ENCODE measurements around the gene ANLN.

DNA sequence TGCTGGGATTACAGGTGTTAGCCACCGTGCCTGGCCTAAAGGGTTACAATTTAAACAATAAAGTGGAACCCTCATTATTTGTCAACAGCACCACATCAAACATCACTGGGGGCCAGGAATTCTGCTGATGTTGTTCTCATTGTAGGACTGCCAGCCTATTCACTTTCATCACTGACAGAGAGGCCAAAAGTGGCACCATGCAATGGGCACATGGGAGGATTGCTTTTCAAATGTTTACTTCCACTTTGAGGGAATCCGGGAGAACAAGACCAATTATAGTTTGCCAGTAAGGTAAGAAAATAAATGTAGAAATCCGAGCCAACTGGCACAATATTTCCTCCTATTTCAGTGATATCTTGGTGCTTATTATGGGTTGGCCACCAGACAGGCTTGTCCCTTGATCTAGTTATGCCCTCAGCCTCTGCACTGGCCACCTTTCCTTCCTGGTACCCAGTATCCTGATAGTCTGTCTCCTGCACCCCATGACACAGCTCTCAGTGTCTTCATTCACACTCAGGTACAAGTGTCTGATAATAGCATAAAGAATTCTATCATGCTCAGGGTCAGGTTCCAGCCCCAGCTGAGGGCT lies 82.6 kb downstream of the ANLN start:
- TF ChIP-seq, protein P1, sequence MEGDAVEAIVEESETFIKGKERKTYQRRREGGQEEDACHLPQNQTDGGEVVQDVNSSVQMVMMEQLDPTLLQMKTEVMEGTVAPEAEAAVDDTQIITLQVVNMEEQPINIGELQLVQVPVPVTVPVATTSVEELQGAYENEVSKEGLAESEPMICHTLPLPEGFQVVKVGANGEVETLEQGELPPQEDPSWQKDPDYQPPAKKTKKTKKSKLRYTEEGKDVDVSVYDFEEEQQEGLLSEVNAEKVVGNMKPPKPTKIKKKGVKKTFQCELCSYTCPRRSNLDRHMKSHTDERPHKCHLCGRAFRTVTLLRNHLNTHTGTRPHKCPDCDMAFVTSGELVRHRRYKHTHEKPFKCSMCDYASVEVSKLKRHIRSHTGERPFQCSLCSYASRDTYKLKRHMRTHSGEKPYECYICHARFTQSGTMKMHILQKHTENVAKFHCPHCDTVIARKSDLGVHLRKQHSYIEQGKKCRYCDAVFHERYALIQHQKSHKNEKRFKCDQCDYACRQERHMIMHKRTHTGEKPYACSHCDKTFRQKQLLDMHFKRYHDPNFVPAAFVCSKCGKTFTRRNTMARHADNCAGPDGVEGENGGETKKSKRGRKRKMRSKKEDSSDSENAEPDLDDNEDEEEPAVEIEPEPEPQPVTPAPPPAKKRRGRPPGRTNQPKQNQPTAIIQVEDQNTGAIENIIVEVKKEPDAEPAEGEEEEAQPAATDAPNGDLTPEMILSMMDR (IDR thresholded peaks at IDR 0.05) = no peak
- no peak for TF ChIP-seq POLR2A (IDR thresholded peaks at IDR 0.05)
